22Rv1 (cell line): ENCODE measurements around the gene STAT5A.
"Not testable (repeated sequence)": the region's sequence is repeated elsewhere in the genome, so short reads cannot be mapped to it uniquely, and the experiment has no call there.

Experiments
- H3K27ac ChIP-seq: fragments of 450-650 bp; 2 replicates; pipeline ENCODE4 v1.5.1; 2017
- CTCF ChIP-seq: fragments of 450-650 bp; IDR thresholded peaks from 2 replicates; pipeline ENCODE4 v1.5.1; 2017; ENCODE audit warnings: mild to moderate bottlenecking
- ZFX ChIP-seq: fragments of 450-650 bp; IDR thresholded peaks from 2 replicates; pipeline ENCODE4 v1.6.1; 2017; ENCODE audit warnings: antibody characterized with exemption, borderline replicate concordance

STAT5A gene

DNA sequence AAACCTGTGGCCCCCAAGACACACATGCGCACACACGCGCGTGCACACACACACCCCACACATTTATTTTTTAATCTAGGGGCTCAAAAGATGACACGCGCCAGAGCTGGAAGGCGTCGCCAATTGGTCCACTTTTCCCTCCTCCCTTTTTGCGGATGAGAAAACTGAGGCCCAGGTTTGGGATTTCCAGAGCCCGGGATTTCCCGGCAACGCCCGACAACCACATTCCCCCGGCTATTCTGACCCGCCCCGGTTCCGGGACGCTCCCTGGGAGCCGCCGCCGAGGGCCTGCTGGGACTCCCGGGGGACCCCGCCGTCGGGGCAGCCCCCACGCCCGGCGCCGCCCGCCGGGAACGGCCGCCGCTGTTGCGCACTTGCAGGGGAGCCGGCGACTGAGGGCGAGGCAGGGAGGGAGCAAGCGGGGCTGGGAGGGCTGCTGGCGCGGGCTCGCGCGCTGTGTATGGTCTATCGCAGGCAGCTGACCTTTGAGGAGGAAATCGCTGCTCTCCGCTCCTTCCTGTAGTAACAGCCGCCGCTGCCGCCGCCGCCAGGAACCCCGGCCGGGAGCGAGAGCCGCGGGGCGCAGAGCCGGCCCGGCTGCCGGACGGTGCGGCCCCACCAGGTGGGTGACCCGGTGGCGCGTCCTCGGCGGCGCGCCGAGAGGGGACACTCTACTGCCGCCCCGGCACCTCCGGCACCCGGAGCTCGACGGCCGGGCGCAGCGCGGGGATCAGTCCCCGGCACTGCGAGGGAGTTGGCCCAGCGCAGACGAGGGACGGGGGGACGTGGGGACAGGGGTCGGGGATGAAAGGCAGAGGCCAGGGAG lies at the start of gene STAT5A:
STAT5A (plus strand) TSS at position 522 of the 826 bp plus-strand sequence. CDS start 914 bp downstream, outside the sequence.
- H3K27ac ChIP-seq = no peak within 1 kb of the TSS
- TF ChIP-seq ZFX (no peak), CTCF (no peak)

- H3K27ac ChIP-seq = not testable (repeated sequence)
These were observed 48.7 kb upstream of the STAT5A start for GRCh38 chr17:42239576-42239975.

GRCh38 chr17:42240201-42240600 lies 48.1 kb upstream of the STAT5A start:
- TF ChIP-seq ZFX (no peak), CTCF (no peak)
- no peak overlapping the region for H3K27ac ChIP-seq

GRCh38 chr17:42240863-42241262 lies 47.4 kb upstream of the STAT5A start:
- not testable (repeated sequence) for H3K27ac ChIP-seq

DNA sequence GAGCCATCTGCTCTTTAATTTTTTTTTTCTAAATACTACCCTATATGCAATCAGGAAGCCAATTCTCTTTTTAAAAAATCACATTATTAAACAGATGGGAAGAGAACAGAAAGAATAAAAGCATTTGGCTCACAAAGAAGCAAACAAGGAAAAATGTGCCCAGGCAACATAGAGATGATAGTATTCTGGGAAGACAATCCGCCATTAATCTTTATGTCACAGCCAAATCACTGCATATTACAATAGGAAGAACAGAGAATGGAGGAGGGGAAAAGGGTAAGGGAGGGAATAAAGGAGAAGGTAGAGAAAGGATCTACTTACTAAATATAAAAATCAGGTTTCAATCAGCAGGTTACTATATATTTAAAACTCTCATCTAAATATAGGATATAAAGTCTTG lies 46.4 kb upstream of the STAT5A start:
- TF ChIP-seq ZFX (no peak), CTCF (no peak)
- no peak overlapping the region for H3K27ac ChIP-seq

DNA sequence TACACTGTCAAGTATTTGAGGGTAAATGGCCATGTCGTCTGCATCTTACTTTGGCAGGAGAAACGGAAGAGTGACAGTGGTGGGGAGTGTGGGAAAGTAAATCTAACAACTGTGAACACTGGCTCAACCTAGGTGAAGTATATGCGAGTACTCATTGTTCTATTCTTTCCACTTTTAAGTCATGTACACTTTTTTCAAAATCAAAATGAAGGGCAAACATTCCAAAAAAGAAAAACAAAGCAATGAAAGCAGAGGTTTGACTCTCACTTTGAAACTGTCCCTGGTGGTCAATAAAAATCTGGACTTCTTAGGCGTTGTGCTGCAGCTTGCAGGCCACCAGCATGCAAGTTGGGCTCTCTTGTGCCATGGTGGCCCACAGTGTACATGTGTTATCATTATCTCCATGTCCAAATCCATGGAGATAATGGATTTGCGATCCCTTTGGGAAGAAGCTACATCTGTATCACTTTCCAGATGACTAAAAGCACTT lies 44.8 kb upstream of the STAT5A start:
- H3K27ac ChIP-seq = no peak overlapping the region
- no peak for TF ChIP-seq ZFX
- no peak for TF ChIP-seq CTCF

- not testable (repeated sequence) for H3K27ac ChIP-seq
These were observed 44.2 kb upstream of the STAT5A start for GRCh38 chr17:42244116-42244515.

GRCh38 chr17:42245183-42245582 lies 43.1 kb upstream of the STAT5A start:
- H3K27ac ChIP-seq = not testable (repeated sequence)

DNA sequence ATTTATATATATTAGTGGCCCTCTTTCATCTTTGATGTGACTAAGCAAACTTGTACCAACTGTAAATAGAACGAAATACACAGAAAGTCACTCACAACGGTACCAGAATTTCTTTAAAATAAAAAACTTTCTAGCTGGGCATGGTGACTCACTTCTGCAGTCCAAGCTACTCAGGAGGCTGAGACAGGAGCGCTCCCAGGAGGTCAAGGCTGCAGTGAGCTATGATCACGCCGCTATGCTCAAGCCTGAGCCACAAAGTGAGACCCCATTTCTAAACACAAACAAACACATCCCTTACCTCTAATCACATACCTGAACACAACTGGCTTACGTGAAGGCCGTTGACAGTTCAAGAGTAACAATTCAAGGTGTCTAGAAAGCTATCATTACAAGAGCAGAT lies 41.8 kb upstream of the STAT5A start:
- TF ChIP-seq ZFX (no peak), CTCF (no peak)
- H3K27ac ChIP-seq = no peak overlapping the region
